ENCODE data around the gene OR2S2.

Gene OR2S2

GRCh38 chr9:35976726-35977125 is 18.8 kb upstream of the OR2S2 start:
- no peak for DNase-seq
- no peak overlapping the region for H3K27ac Mint-ChIP-seq
- H3K4me3 Mint-ChIP-seq = no peak overlapping the region
- peaks cover 11% of the 10 kb centered on the region for H3K4me1 Mint-ChIP-seq
- H3K9me3 Mint-ChIP-seq = peaks cover 19 to 23% of the 10 kb centered on the region in 2 donors
- no peak for ATAC-seq
- peaks cover 70% of the 10 kb centered on the region for H3K27me3 Mint-ChIP-seq

GRCh38 chr9:35974800-35975199 is 16.8 kb upstream of the OR2S2 start:
- Mint-ChIP-seq H3K27me3 (peaks cover 68% of the 10 kb centered on the region), H3K4me3 (no peak overlapping the region), H3K4me1 (peaks cover 13% of the 10 kb centered on the region), H3K27ac (no peak overlapping the region), H3K9me3 (peaks cover 19 to 23% of the 10 kb centered on the region in 2 donors)
- DNase-seq = no peak
- no peak for ATAC-seq

- H3K9me3 Mint-ChIP-seq = peaks cover 19 to 23% of the 10 kb centered on the region in 2 donors
- peaks cover 65% of the 10 kb centered on the region for H3K27me3 Mint-ChIP-seq
- H3K4me1 Mint-ChIP-seq = peaks cover 13% of the 10 kb centered on the region
- H3K27ac Mint-ChIP-seq = no peak overlapping the region
- peak overlapping the region; percentile 58 to 70 for H3K4me3 Mint-ChIP-seq
- DNase-seq (peak; percentile 14 to 19), ATAC-seq (peak; percentile 78)
Measured at GRCh38 chr9:35972093-35972492, 14.1 kb upstream of the OR2S2 start.

- Mint-ChIP-seq H3K9me3 (no peaks in the 10 kb centered on the region), H3K27me3 (peaks cover 25% of the 10 kb centered on the region), H3K4me1 (peaks cover 6% of the 10 kb centered on the region), H3K4me3 (no peak overlapping the region), H3K27ac (no peak overlapping the region)
- ATAC-seq (no peak), DNase-seq (no peak)
Measured at GRCh38 chr9:35967042-35967441, 9.1 kb upstream of the OR2S2 start.

GRCh38 chr9:35966433-35966832 is 8.5 kb upstream of the OR2S2 start:
- Mint-ChIP-seq H3K27me3 (peaks cover 19% of the 10 kb centered on the region), H3K9me3 (no peaks in the 10 kb centered on the region), H3K4me1 (no peaks in the 10 kb centered on the region), H3K27ac (no peak overlapping the region), H3K4me3 (no peak overlapping the region)
- DNase-seq = no peak
- no peak for ATAC-seq

GRCh38 chr9:35965011-35965410 is 7.1 kb upstream of the OR2S2 start:
- no peaks in the 10 kb centered on the region for H3K4me1 Mint-ChIP-seq
- H3K9me3 Mint-ChIP-seq = no peaks in the 10 kb centered on the region
- ATAC-seq = no peak
- H3K27me3 Mint-ChIP-seq = peaks cover 6% of the 10 kb centered on the region
- no peak overlapping the region for H3K27ac Mint-ChIP-seq
- DNase-seq = no peak
- no peak overlapping the region for H3K4me3 Mint-ChIP-seq

GRCh38 chr9:35962126-35962906 is 4.4 kb upstream of the OR2S2 start:
- peaks cover 16% of the 10 kb centered on the region for H3K27me3 Mint-ChIP-seq
- DNase-seq (no peak), ATAC-seq (no peak)
- H3K4me1 Mint-ChIP-seq = no peaks in the 10 kb centered on the region
- H3K27ac Mint-ChIP-seq = peak overlapping the region in 1 of 2 donors; percentile 12
- H3K9me3 Mint-ChIP-seq = no peaks in the 10 kb centered on the region
- no peak overlapping the region for H3K4me3 Mint-ChIP-seq

- ATAC-seq (no peak), DNase-seq (no peak)
- no peaks in the 10 kb centered on the region for H3K9me3 Mint-ChIP-seq
Measured at GRCh38 chr9:35960039-35960655, 2.2 kb upstream of the OR2S2 start.

GRCh38 chr9:35956651-35957050 is 1.3 kb downstream of the OR2S2 start:
- Mint-ChIP-seq H3K4me1 (peaks cover 7% of the 10 kb centered on the region), H3K9me3 (no peaks in the 10 kb centered on the region), H3K27ac (no peak overlapping the region), H3K27me3 (peaks cover 15% of the 10 kb centered on the region), H3K4me3 (no peak overlapping the region)
- DNase-seq = no peak
- ATAC-seq = no peak

More at GRCh38 chr9:35960039-35960655, 2.2 kb upstream of the OR2S2 start:
- H3K4me1 Mint-ChIP-seq = no peaks in the 10 kb centered on the region
- H3K27me3 Mint-ChIP-seq = peaks cover 21% of the 10 kb centered on the region
- H3K4me3 Mint-ChIP-seq = no peak overlapping the region
- no peak overlapping the region for H3K27ac Mint-ChIP-seq

- H3K27me3 Mint-ChIP-seq = peaks cover 15% of the 10 kb centered on the region
- H3K4me1 Mint-ChIP-seq = peaks cover 7% of the 10 kb centered on the region
- ATAC-seq = peak; percentile 81
- no peaks in the 10 kb centered on the region for H3K9me3 Mint-ChIP-seq
- H3K4me3 Mint-ChIP-seq = no peak overlapping the region
- DNase-seq = peak; percentile 32 to 43
- H3K27ac Mint-ChIP-seq = no peak overlapping the region
Measured at GRCh38 chr9:35954942-35955546, 2.9 kb downstream of the OR2S2 start.

- Mint-ChIP-seq H3K9me3 (no peaks in the 10 kb centered on the region), H3K27ac (no peak overlapping the region), H3K27me3 (peaks cover 9% of the 10 kb centered on the region), H3K4me3 (no peak overlapping the region), H3K4me1 (peaks cover 7% of the 10 kb centered on the region)
- DNase-seq (no peak), ATAC-seq (no peak)
Measured at GRCh38 chr9:35952526-35953191, 5.3 kb downstream of the OR2S2 start.

GRCh38 chr9:35951736-35952135 is 6.2 kb downstream of the OR2S2 start:
- ATAC-seq (no peak), DNase-seq (no peak)
- Mint-ChIP-seq H3K9me3 (no peaks in the 10 kb centered on the region), H3K27ac (no peak overlapping the region), H3K4me1 (peaks cover 7% of the 10 kb centered on the region), H3K4me3 (no peak overlapping the region), H3K27me3 (no peaks in the 10 kb centered on the region)

- peaks cover 14% of the 10 kb centered on the region for H3K4me1 Mint-ChIP-seq
- H3K27me3 Mint-ChIP-seq = no peaks in the 10 kb centered on the region
- ATAC-seq (no peak), DNase-seq (no peak)
- H3K27ac Mint-ChIP-seq = no peak overlapping the region
- no peak overlapping the region for H3K4me3 Mint-ChIP-seq
- H3K9me3 Mint-ChIP-seq = no peaks in the 10 kb centered on the region
Measured at GRCh38 chr9:35948901-35949318, 9.0 kb downstream of the OR2S2 start.

GRCh38 chr9:35948451-35948850 is 9.5 kb downstream of the OR2S2 start:
- Mint-ChIP-seq H3K4me1 (peaks cover 14% of the 10 kb centered on the region), H3K4me3 (no peak overlapping the region), H3K27me3 (no peaks in the 10 kb centered on the region), H3K27ac (no peak overlapping the region), H3K9me3 (no peaks in the 10 kb centered on the region)
- no peak for DNase-seq
- ATAC-seq = no peak

- H3K4me3 Mint-ChIP-seq = peak overlapping the region; percentile 0 to 8
- H3K27ac Mint-ChIP-seq = no peak overlapping the region
- peak; percentile 41 to 59 for DNase-seq
- no peaks in the 10 kb centered on the region for H3K9me3 Mint-ChIP-seq
- H3K4me1 Mint-ChIP-seq = peaks cover 27% of the 10 kb centered on the region
- no peaks in the 10 kb centered on the region for H3K27me3 Mint-ChIP-seq
- peak; percentile 74 for ATAC-seq
Measured at GRCh38 chr9:35945341-35946018, 12.5 kb downstream of the OR2S2 start.
